ENCODE data around the gene MYO9B. TPM values are rescaled to one million over a fixed set of nuclear protein-coding genes. Genes with fewer than 3 reads are reported as not detected.

Gene MYO9B
- total and polyA plus RNA-seq, 9 of the 15 experiments (the other 6 are each of a cell fraction or from before 2014, with no cell fraction given) = 2.4 to 77.6 (median 23.0) TPM

DNA sequence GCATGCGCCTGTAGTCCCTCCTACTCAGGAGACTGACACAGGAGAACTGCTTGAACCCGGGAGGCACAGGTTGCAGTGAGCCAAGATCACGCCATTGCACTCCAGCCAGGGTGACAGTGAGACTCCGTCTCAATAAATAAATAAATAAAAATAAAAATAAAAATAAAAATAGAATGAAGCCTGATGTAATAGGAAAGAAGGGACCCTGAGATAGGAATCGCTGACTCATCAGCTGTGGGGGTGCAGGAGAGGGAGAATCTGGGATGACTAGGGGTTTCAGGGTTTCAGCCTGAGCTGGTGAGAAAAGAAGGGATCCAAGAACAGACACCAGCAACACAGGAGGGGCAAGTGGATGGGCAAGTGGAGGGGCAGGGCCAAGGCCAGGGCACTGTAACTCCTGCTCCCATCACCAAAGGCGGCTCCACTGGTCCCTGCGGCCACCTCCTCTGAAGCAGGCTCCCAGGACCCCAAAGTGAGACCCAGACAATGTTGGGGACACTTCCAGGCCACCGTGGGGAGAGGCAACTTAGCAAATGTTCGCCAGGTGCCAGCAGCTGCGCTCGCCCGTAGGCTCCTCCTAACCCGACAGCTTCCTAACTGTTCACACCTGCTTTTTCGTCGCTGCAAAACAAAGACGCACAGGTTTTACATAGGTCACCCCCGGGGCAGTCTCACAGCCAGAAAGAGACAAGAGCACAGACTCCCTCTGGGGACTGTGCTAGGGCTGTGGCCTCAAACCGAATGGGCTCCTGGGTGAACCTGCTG lies 1.5 kb upstream of the MYO9B start (continued):
- TF ChIP-seq ARID1B (IDR thresholded peaks at IDR 0.05) = peak; percentile 89
- TF ChIP-seq TAF1 (IDR thresholded peaks at IDR 0.05; ENCODE audit: control insufficient read depth, extremely low read depth, insufficient read depth, low read length, severe bottlenecking) = peak; percentile 40
- no peak for TF ChIP-seq ELF1 (tag; IDR thresholded peaks at IDR 0.05)
- 0 out of 2 replicates have a peak, but pooled peaks have one; percentile 19 for TF ChIP-seq DMBX1 (CRISPR knock-in tag; IDR thresholded peaks at IDR 0.05; ENCODE audit: borderline replicate concordance)
- TF ChIP-seq RUNX1 (IDR thresholded peaks at IDR 0.05; ENCODE audit: low read depth) = no peak
- peak; percentile 15; the same call in 1 of the 2 replicates for TF ChIP-seq ZEB2 (IDR thresholded peaks at IDR 0.05)
- TF ChIP-seq TRIM24 (IDR thresholded peaks at IDR 0.05) = no peak
- 0 out of 4 replicates have a peak, but pooled peaks of 1 of the 2 experiments have one; percentile 27 for TF ChIP-seq FOXK2 (conservative IDR thresholded peaks at IDR 0.05 in 1 of 2, IDR thresholded peaks at IDR 0.05 in 1 of 2; ENCODE audit: low read depth in 2 of 2)
- TF ChIP-seq HDAC1 (IDR thresholded peaks at IDR 0.05) = 0 out of 4 replicates have a peak, but pooled peaks of 1 of the 2 experiments have one; percentile 6
- TF ChIP-seq KDM5B (IDR thresholded peaks at IDR 0.05; ENCODE audit: insufficient replicate concordance, low read depth, low read length) = peak; percentile 47
- TF ChIP-seq MIER1 (IDR thresholded peaks at IDR 0.05; ENCODE audit: low read depth) = no peak
- TF ChIP-seq, protein P1, sequence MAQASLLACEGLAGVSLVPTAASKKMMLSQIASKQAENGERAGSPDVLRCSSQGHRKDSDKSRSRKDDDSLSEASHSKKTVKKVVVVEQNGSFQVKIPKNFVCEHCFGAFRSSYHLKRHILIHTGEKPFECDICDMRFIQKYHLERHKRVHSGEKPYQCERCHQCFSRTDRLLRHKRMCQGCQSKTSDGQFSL (CRISPR knock-in tag; IDR thresholded peaks at IDR 0.05) = peak; percentile 90
- TF ChIP-seq, protein P1 (tag; IDR thresholded peaks at IDR 0.05) = peak in 1 of 2 experiments; percentile 87; a peak in 2 of 4 replicates
- peak; percentile 94 for TF ChIP-seq DPF2 (IDR thresholded peaks at IDR 0.05)
- TF ChIP-seq E2F3 (CRISPR knock-in tag; IDR thresholded peaks at IDR 0.05) = peak; percentile 44; the same call in 1 of the 2 replicates
- TF ChIP-seq, protein P2, sequence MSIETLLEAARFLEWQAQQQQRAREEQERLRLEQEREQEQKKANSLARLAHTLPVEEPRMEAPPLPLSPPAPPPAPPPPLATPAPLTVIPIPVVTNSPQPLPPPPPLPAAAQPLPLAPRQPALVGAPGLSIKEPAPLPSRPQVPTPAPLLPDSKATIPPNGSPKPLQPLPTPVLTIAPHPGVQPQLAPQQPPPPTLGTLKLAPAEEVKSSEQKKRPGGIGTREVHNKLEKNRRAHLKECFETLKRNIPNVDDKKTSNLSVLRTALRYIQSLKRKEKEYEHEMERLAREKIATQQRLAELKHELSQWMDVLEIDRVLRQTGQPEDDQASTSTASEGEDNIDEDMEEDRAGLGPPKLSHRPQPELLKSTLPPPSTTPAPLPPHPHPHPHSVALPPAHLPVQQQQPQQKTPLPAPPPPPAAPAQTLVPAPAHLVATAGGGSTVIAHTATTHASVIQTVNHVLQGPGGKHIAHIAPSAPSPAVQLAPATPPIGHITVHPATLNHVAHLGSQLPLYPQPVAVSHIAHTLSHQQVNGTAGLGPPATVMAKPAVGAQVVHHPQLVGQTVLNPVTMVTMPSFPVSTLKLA (conservative IDR thresholded peaks at IDR 0.05) = 0 out of 4 replicates have a peak, but pooled peaks of 1 of the 2 experiments have one; percentile 9
- TF ChIP-seq, protein P3, sequence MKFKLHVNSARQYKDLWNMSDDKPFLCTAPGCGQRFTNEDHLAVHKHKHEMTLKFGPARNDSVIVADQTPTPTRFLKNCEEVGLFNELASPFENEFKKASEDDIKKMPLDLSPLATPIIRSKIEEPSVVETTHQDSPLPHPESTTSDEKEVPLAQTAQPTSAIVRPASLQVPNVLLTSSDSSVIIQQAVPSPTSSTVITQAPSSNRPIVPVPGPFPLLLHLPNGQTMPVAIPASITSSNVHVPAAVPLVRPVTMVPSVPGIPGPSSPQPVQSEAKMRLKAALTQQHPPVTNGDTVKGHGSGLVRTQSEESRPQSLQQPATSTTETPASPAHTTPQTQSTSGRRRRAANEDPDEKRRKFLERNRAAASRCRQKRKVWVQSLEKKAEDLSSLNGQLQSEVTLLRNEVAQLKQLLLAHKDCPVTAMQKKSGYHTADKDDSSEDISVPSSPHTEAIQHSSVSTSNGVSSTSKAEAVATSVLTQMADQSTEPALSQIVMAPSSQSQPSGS (CRISPR knock-in tag; IDR thresholded peaks at IDR 0.05) = no peak
- TF ChIP-seq, protein P4, sequence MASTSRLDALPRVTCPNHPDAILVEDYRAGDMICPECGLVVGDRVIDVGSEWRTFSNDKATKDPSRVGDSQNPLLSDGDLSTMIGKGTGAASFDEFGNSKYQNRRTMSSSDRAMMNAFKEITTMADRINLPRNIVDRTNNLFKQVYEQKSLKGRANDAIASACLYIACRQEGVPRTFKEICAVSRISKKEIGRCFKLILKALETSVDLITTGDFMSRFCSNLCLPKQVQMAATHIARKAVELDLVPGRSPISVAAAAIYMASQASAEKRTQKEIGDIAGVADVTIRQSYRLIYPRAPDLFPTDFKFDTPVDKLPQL (IDR thresholded peaks at IDR 0.05; ENCODE audit: extremely low read depth, insufficient read length) = no peak
- TF ChIP-seq MECOM (CRISPR knock-in tag; IDR thresholded peaks at IDR 0.05) = no peak
- TF ChIP-seq JUNB (CRISPR knock-in tag; conservative IDR thresholded peaks at IDR 0.05) = peak; percentile 38; the same call in 1 of the 2 replicates
- peak; percentile 91 for TF ChIP-seq SMARCE1 (IDR thresholded peaks at IDR 0.05)
- no peak for TF ChIP-seq ZZZ3 (IDR thresholded peaks at IDR 0.05)
- TF ChIP-seq, protein P5, sequence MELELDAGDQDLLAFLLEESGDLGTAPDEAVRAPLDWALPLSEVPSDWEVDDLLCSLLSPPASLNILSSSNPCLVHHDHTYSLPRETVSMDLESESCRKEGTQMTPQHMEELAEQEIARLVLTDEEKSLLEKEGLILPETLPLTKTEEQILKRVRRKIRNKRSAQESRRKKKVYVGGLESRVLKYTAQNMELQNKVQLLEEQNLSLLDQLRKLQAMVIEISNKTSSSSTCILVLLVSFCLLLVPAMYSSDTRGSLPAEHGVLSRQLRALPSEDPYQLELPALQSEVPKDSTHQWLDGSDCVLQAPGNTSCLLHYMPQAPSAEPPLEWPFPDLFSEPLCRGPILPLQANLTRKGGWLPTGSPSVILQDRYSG (tag; conservative IDR thresholded peaks at IDR 0.05; ENCODE audit: low read depth) = no peak
